Kidney (tissue), 14 donors: ENCODE data around the gene RBPJ. TPM values are rescaled to one million over a fixed set of nuclear protein-coding genes. Genes with fewer than 3 reads are reported as not detected.

Experiments
- DNase-seq, 5 donors: peaks; one replicate each; pipeline ENCODE4 v3.0.0-alpha.2; 2013 to 2020
- FAIRE-seq: peaks from 2 replicates; lab custom pipeline; 2012; peaks lifted over from hg19 to GRCh38; lab: Jason Lieb, UNC
- H3K27ac ChIP-seq, 2 donors: one replicate each; pipeline ENCODE4 v1.7.0; 2013; ENCODE audit warnings: low read depth in 2 of 2, low read length in 2 of 2, inconsistent platforms in 1 of 2
- H3K27me3 ChIP-seq: one replicate; pipeline ENCODE4 v1.7.1; 2013; ENCODE audit warnings: low read length, inconsistent platforms; ENCODE audit not compliant: control insufficient read depth, insufficient read depth
- H3K36me3 ChIP-seq, 3 donors: one replicate each; pipeline versions ENCODE4 v1.7.0 to v1.7.1; 2013; ENCODE audit warnings: low read length in 3 of 3, control low read depth in 1 of 3, inconsistent platforms in 1 of 3; ENCODE audit not compliant: insufficient read depth in 3 of 3, control insufficient read depth in 2 of 3
- H3K4me1 ChIP-seq, 3 donors: one replicate each; pipeline versions ENCODE4 v1.7.0 to v1.7.1; 2013; ENCODE audit warnings: low read length in 3 of 3, inconsistent platforms in 1 of 3, low read depth in 1 of 3; ENCODE audit not compliant: control insufficient read depth in 2 of 3, insufficient read depth in 2 of 3
- H3K4me3 ChIP-seq, 3 donors: one replicate each; pipeline versions ENCODE4 v1.7.0 to v1.8.1; 2013; ENCODE audit warnings: low read length in 3 of 3, control low read depth in 1 of 3, inconsistent platforms in 1 of 3
- H3K9ac ChIP-seq, 3 donors: one replicate each; pipeline versions ENCODE4 v1.7.0 to v1.7.1; 2013; ENCODE audit warnings: low read length in 3 of 3, control low read depth in 1 of 3, inconsistent platforms in 1 of 3
- H3K9me3 ChIP-seq, 3 donors: one replicate each; pipeline versions ENCODE4 v1.7.0 to v1.7.1; 2013; ENCODE audit warnings: low read length in 3 of 3, control low read depth in 1 of 3, inconsistent platforms in 1 of 3; ENCODE audit not compliant: control insufficient read depth in 2 of 3, insufficient read depth in 1 of 3
- CTCF ChIP-seq: IDR thresholded peaks from 3 replicates; pipeline ENCODE4 v1.5.1; 2012; ENCODE audit warnings: mild to moderate bottlenecking, moderate library complexity, borderline replicate concordance; ENCODE audit not compliant: insufficient read depth; ENCODE audit errors: extremely low read depth
- intact Hi-C: fragments of 100-400 bp; cut with DNase I; formaldehyde crosslinking; loops from one replicate; pipeline ENCODE4 v1.11.1; 2022
- polyA plus RNA-seq: library from polyadenylated mRNA; stranded (reverse); fragments of 350-450 nt; fragmentation: Illumina TruSeq; extraction: RNeasy Lipid Tissue Mini Kit (QIAGEN cat#74804); gene quantifications from one replicate; pipeline ENCODE4 v1.2.3, GENCODE V29; 2014; ENCODE audit warnings: low read depth, low replicate concordance; ENCODE audit not compliant: insufficient read depth
- total RNA-seq: library from RNA; stranded (reverse); fragmentation: NEBNext Ultra II Directional; extraction: Animal tissue kit (Norgen Biotek cat#: 25700); gene quantifications from one replicate; pipeline ENCODE4 v1.2.1, GENCODE V29; 2021
- donor health status: control.
- donor health status: control.
- donor health status: control.
- donor health status: control.
- donor health status: control.
- donor health status: DM: yes; HTN: yes; CAD: no.
- donor health status: Normal renal cell carcinoma (clear cell type).

The RBPJ gene
- total and polyA plus RNA-seq, 2 donors from 2014 or later = 28.5 to 77.6 TPM

- H3K9ac ChIP-seq = no peak overlapping the region
- DNase-seq = peak in 1 of 5 donors; percentile 17
- intact Hi-C loops = no loop called here
- no peaks in the 10 kb centered on the region for H3K36me3 ChIP-seq
- H3K27me3 ChIP-seq = no peaks in the 10 kb centered on the region
- TF ChIP-seq CTCF = no peak
- H3K9me3 ChIP-seq = no peaks in the 10 kb centered on the region
- no peak overlapping the region for H3K27ac ChIP-seq
- no peak overlapping the region for H3K4me3 ChIP-seq
- no peaks in the 10 kb centered on the region for H3K4me1 ChIP-seq
- FAIRE-seq = no peak
Observed at GRCh38 chr4:26307037-26307800, 13.6 kb upstream of the RBPJ start.

- no peak overlapping the region for H3K27ac ChIP-seq
- no peaks in the 10 kb centered on the region for H3K36me3 ChIP-seq
- no peak overlapping the region for H3K9ac ChIP-seq
- H3K27me3 ChIP-seq = no peaks in the 10 kb centered on the region
- no peak for TF ChIP-seq CTCF
- no peaks in the 10 kb centered on the region for H3K4me1 ChIP-seq
- intact Hi-C loops = no loop called here
- DNase-seq = no peak
- H3K9me3 ChIP-seq = no peaks in the 10 kb centered on the region
- no peak for FAIRE-seq
- no peak overlapping the region for H3K4me3 ChIP-seq
Observed at GRCh38 chr4:26308568-26308967, 12.2 kb upstream of the RBPJ start.

GRCh38 chr4:26310264-26310663 is 10.6 kb upstream of the RBPJ start:
- Histone ChIP-seq H3K9me3 (peaks cover 0 to 4% (median 0%) of the 10 kb centered on the region in 3 donors), H3K4me1 (no peaks in the 10 kb centered on the region), H3K27ac (no peak overlapping the region), H3K36me3 (no peaks in the 10 kb centered on the region), H3K27me3 (no peaks in the 10 kb centered on the region), H3K9ac (no peak overlapping the region), H3K4me3 (no peak overlapping the region)
- intact Hi-C loops = no loop called here
- TF ChIP-seq CTCF = no peak
- FAIRE-seq (no peak), DNase-seq (no peak)
